GM23338 (cell line): ENCODE results near the gene RCSD1.

Source experiments
- CREB1 ChIP-seq: fragments of 250-450 bp; sonication (Bioruptor Pico); IDR thresholded peaks from 2 replicates; pipeline ENCODE4 v1.5.0; 2020; ENCODE audit warnings: low read depth, mild to moderate bottlenecking, moderate library complexity
- CTCF ChIP-seq, 2 experiments: fragments of 200-600 bp in 1 of 2; sonication (generic) in 1 of 2; conservative IDR thresholded peaks; 2 replicates each; pipeline versions ENCODE4 v1.5.1 to v1.6.1; 2016 to 2017; ENCODE audit warnings: antibody characterized with exemption in 2 of 2, low read depth in 2 of 2, mild to moderate bottlenecking in 2 of 2, moderate library complexity in 1 of 2
- ETS1 ChIP-seq: IDR thresholded peaks from 2 replicates; pipeline ENCODE4 v1.6.1; 2016; ENCODE audit warnings: antibody characterized with exemption
- EZH2 ChIP-seq: fragments of 200-600 bp; sonication (generic); IDR thresholded peaks from one replicate; pipeline ENCODE4 v1.8.0; 2017; ENCODE audit warnings: antibody characterized with exemption, mild to moderate bottlenecking, low read depth; ENCODE audit not compliant: unreplicated experiment
- EZH2phosphoT487 ChIP-seq: fragments of 200-600 bp; sonication (generic); IDR thresholded peaks from one replicate; pipeline ENCODE4 v1.8.1; 2018; ENCODE audit warnings: antibody characterized with exemption; ENCODE audit not compliant: unreplicated experiment
- JUNB ChIP-seq: IDR thresholded peaks from one replicate; pipeline ENCODE4 v1.6.1; 2016; ENCODE audit warnings: antibody characterized with exemption; ENCODE audit not compliant: unreplicated experiment
- NANOG ChIP-seq: IDR thresholded peaks from 2 replicates; pipeline ENCODE4 v1.6.1; 2016; ENCODE audit warnings: antibody characterized with exemption, borderline replicate concordance
- POLR2AphosphoS5 ChIP-seq: IDR thresholded peaks from 2 replicates; pipeline ENCODE4 v1.6.1; 2016; ENCODE audit warnings: antibody characterized with exemption, low read depth
- REST ChIP-seq: IDR thresholded peaks from one replicate; pipeline ENCODE4 v1.6.1; 2018; ENCODE audit warnings: antibody characterized with exemption; ENCODE audit not compliant: unreplicated experiment
- ZNF114 ChIP-seq: fragments of 250-450 bp; sonication (Bioruptor Pico); IDR thresholded peaks from 2 replicates; pipeline ENCODE4 v1.5.0; 2020; ENCODE audit warnings: mild to moderate bottlenecking, moderate library complexity
- ZNF331 ChIP-seq: fragments of 250-450 bp; sonication (Bioruptor Pico); IDR thresholded peaks from 2 replicates; pipeline ENCODE4 v1.5.0; 2020; ENCODE audit warnings: low read depth, mild to moderate bottlenecking, moderate library complexity
- ZNF462 ChIP-seq: fragments of 250-450 bp; sonication (Bioruptor Pico); IDR thresholded peaks from 2 replicates; pipeline ENCODE4 v1.5.0; 2020; ENCODE audit warnings: mild to moderate bottlenecking, moderate library complexity

GRCh38 chr1:167737169-167737568 is 107.1 kb downstream of the RCSD1 start:
- TF ChIP-seq CTCF (conservative IDR thresholded peaks at IDR 0.05; ENCODE audit: low read depth in 2 of 2) (no peak), EZH2phosphoT487 (no peak), POLR2AphosphoS5 (no peak), EZH2 (no peak), ETS1 (no peak), REST (no peak), ZNF462 (CRISPR knock-in tag) (no peak), ZNF114 (no peak), CREB1 (CRISPR knock-in tag) (no peak), JUNB (no peak), ZNF331 (CRISPR knock-in tag) (no peak), NANOG (no peak)
